IPS-18c (cell line): ENCODE data around the gene ELMO1.
"Not testable (repeated sequence)": the region's sequence is repeated elsewhere in the genome, so short reads cannot be mapped to it uniquely, and the experiment has no call there.

Source experiments
- H3K4me3 ChIP-seq: 2 replicates; pipeline ENCODE4 v1.7.0; 2013; ENCODE audit warnings: low read depth, mild to moderate bottlenecking, low read length, moderate library complexity; ENCODE audit not compliant: insufficient read depth
- H3K9me3 ChIP-seq: one replicate; pipeline ENCODE4 v1.6.1; 2013; ENCODE audit warnings: mild to moderate bottlenecking, low read length, moderate library complexity; ENCODE audit not compliant: control insufficient read depth, insufficient read depth

ELMO1 gene

DNA sequence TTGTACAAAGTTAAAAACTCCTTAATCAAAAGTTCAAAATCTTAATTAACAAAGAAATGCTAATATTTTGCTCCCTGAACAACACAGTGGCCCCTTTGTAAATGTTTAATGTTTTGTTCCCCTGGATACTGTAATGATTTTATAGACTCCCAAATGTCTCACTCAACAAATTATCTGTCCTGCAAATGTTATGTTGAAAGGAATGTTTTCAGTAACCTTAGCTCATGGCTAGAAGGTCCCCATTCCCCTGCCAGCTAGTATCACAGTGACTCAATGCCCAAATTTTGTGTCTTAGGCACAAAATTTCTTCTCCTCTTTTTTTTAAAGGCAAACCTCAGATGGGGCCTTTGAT is 298.9 kb downstream of the ELMO1 start:
- Histone ChIP-seq H3K4me3 (no peak overlapping the region), H3K9me3 (no peaks in the 10 kb centered on the region)

DNA sequence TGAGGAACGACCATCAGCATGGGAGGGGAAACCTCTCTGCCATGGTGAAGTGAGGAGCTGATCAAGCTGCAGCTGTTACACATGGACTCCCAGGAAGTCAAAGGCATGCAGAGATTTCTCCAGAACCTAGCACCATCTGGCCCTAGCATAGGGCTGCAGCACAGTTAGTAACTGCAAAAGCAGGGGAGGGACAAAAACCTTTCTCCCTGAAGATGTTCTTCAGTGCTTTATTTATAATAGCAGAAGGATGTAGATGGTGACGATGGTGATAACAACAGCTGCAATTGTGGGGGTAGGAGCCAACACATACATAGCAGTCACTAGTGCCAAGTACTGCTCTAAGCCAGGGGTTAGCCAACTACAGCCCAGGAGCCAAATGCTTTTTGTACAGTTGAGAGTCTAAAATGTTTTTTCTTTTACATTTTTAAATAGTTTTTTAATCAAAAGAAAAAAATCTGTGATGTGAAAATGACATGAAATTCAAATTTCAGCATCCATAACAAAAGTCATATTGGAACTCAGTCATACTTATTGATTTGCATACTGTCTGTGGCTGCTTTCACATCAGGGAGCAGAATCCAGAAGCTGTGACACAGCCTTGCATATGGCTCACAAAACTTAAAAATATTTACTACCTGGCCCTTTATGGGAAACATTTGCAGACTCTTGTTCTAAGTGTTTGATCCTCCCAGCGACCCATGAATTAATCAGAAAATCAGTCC is 299.5 kb downstream of the ELMO1 start:
- no peaks in the 10 kb centered on the region for H3K9me3 ChIP-seq
- H3K4me3 ChIP-seq, result no peak overlapping the region

DNA sequence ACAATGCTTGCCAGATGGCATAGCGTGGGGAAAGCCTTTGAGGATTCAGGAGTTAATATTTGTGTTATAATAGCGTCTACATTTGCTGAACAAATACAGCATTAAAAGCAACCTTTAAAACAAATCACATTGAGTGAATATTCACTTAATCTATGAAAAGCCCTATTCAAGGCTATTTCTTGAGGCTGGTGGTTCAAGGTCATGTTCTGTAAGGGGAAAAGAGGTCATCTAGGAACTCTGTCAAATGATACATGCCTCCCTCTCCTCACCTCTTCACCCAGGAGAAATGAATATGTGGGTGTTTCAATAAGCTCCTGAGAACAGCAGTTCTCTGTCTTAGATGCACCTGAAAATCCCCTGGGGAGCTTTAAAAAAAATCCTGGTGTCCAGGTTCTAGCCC is 303.0 kb downstream of the ELMO1 start:
- Histone ChIP-seq H3K4me3 (no peak overlapping the region), H3K9me3 (no peaks in the 10 kb centered on the region)

DNA sequence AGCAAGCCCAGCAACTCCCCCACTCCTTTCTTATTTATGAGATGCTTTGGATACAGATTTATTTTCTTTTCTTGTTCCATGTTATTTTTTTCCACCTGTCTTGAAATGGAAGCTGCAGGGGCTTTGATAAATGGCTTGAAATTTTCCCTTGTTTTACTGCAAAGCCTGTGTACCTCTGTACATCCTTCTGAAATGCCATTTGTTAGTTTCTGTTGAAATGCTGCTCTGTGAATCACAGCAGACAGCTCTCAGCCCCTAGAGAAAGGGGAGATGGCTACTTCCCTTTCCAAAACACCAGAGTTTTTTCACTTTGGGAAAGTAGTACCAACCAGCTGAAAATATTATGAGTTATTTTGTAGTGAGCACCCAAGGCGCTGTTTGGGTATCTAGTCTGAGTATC is 304.2 kb downstream of the ELMO1 start:
- H3K4me3 ChIP-seq, result no peak overlapping the region
- peaks cover 2% of the 10 kb centered on the region for H3K9me3 ChIP-seq

DNA sequence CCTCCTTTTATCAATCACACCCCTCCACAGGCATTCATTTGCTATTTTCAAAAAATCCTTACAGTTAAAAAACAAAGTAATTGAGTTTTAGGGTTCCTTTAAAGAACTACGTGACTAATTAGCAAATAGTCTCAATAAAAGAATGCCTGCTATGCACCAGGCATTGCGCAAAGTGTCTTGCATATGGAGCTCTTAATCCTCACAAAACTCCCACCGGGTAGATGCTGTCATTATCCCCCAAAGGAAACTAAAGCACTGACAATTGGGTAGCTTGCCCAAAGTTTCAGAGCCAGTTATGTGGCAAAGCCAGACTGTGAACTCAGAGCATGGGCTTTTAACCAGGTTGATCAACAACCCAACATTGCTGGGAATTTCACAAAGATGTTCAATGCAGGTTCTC is 305.7 kb downstream of the ELMO1 start:
- Histone ChIP-seq H3K4me3 (no peak overlapping the region), H3K9me3 (peaks cover 2% of the 10 kb centered on the region)

DNA sequence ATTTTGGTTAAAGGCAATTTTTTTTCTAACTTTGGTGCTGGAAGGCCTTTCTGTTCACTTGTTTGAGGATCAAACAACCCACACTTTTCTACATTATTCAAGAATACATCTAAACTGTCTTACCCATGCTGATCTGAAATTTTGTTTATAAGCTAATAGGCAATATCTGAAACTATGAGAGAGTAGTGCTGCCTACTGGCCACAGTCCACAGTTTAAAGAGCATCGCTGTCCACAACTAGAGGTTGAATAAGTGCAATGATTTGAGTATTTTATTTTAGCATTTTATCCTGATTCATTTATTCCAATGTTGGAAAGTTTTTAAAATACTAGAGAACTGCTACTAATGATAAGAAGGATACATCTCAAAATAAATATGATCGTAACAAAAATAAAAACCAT is 306.9 kb downstream of the ELMO1 start:
- Histone ChIP-seq H3K9me3 (peaks cover 2% of the 10 kb centered on the region), H3K4me3 (no peak overlapping the region)

DNA sequence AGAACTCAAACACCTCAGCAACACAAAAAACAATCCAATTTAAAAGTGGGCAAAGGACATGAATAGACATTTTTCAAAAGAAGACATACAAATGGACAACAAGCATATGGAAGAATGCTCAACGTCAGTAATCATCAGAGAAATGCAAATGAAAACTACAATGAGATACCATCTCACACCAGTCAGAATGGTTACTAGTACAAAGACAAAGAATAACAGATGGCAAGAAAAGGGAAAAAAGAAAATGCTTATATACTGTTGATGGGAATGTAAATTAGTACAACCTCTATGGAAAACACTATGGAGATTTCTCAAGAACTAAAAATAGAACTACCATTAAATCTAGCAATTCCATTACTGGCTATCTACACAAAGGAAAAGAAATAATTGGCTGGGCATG is 314.8 kb downstream of the ELMO1 start:
- H3K9me3 ChIP-seq, result not testable (repeated sequence)

DNA sequence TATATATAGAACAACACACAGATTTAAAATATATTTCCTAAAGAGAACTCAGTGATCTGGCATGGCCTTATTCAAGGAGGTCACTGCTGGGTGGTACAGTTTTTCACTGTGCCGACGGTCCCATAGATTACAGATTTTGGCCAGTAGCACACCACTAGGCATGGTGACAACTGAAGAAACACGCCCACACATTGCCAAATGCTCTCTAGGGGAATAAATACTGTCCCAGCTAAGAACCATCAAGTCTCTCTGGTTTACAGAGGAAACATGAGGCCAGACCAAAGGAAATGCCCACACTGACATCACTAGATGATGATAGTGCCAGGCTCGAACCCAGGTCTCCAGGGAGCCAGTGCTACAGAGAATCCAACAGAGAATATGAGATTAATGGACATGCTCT is 316.8 kb downstream of the ELMO1 start:
- Histone ChIP-seq H3K9me3 (no peaks in the 10 kb centered on the region), H3K4me3 (no peak overlapping the region)

More for the DNA sequence above, 314.8 kb downstream of the ELMO1 start:
- not testable (repeated sequence) for H3K4me3 ChIP-seq

DNA sequence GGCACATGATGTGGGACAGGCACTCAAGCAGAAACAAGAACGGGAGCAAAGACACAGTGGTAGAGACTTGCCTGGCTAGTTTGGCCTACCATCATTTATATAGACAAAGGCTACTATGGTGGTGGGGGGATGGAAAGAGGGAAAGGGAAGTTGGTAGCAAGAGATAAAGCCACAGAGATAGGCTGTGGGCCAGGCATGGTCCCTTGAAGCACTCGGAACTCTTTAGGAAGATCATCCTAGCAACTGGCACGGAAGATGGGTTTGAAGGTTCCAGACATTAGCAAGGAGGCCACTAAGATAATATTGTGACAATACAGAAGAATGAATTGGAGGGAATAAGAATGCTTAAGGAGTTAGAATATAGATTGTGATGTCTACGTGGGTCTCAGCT is 319.6 kb downstream of the ELMO1 start:
- no peaks in the 10 kb centered on the region for H3K9me3 ChIP-seq

DNA sequence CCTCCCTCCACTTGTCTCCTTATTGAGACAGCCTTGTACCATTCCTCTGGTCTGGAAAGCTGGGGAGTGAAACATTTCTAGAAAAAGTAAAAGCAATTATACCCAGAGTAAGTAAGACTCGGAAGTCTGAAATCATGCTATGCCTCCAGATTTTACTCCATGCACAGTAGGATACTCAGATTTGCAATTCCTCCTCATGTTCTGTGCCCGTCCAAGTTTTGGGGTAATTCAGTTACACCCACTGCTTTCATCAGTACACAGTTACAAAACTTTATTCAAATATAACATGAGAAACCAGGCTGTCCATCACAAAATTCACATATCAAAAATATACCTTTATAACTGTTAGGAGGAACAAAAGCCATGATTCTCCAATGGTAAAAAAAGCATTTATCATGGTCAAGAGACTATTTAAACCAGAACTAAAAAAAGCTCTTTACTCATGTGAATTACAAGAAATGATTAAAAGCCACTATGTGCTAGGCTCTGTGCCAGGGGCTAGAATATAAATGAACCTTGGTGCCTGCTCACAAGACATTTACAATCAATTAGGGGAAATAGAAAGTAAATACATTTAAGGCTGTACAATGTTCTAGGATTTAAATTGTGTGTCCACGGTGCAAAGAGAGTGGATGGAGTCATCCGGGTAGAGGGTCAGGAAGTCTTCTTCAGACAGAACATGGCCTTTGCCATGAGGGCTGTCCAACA is 320.2 kb downstream of the ELMO1 start:
- no peaks in the 10 kb centered on the region for H3K9me3 ChIP-seq
- H3K4me3 ChIP-seq, result no peak overlapping the region

More for the DNA sequence above, 319.6 kb downstream of the ELMO1 start:
- no peak overlapping the region for H3K4me3 ChIP-seq

DNA sequence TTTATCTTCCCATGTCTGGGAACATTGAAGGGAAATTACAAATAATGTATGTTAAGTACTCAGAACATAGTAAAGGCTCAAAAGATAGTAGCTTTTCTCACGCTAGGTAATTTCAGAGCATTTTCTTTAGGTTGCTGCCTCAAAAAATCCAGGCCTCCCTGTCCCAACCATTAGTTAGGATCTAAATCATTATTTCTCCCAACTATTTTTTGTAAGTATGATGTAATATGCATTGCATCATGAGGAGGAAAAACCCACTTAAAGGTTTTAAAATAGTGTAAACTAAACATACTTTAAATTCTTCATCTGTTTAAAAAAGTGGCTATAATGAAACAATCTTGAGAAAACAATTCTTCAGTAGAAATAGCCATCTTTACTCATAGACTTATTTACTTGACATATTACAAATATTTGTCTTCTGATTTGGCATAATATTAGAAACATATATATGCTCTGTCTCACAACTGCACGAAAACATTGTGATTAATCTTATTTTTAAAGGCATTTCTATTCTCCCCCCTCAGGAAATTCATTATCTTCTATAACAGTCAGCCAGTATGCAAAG is 329.3 kb downstream of the ELMO1 start:
- Histone ChIP-seq H3K4me3 (no peak overlapping the region), H3K9me3 (peaks cover 2% of the 10 kb centered on the region)

DNA sequence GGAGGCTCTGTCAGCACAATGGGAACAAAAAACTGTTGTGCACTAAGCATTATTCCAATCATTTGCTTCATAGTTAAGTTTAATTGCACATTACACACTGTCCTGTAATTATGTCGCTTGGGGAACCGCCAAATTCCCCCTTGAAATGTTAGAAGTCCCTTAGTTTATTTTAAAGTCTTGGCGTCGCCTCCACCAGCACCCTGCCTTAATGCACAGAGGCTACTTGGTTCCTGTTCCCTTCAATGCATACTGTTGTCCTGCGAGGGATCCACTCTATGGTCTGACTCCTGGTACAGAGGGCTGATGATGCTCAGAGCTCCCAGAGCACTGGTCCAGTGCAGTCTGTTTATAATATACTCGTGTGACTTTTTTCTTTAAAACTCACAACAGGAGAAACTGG is 330.7 kb downstream of the ELMO1 start:
- Histone ChIP-seq H3K9me3 (peaks cover 2% of the 10 kb centered on the region), H3K4me3 (no peak overlapping the region)

DNA sequence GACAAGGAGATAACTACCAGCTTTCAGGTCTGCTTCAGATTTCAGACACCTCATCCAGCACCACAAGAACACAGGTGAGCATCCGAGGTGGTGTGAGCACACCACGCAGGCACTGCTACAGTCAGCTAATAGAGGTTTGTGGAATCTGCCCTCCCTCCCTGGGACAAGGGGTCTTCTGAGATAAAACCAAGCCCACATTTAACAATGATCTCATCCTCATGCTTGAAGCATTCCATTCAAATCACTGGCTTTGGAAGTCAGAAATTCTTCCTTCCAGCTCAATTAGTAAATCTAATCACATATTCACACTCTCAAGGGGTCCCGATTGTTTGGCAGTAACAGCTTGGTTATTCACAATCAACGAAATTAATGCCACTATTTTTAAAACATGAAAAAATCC is 331.4 kb downstream of the ELMO1 start:
- peaks cover 2% of the 10 kb centered on the region for H3K9me3 ChIP-seq
- no peak overlapping the region for H3K4me3 ChIP-seq

DNA sequence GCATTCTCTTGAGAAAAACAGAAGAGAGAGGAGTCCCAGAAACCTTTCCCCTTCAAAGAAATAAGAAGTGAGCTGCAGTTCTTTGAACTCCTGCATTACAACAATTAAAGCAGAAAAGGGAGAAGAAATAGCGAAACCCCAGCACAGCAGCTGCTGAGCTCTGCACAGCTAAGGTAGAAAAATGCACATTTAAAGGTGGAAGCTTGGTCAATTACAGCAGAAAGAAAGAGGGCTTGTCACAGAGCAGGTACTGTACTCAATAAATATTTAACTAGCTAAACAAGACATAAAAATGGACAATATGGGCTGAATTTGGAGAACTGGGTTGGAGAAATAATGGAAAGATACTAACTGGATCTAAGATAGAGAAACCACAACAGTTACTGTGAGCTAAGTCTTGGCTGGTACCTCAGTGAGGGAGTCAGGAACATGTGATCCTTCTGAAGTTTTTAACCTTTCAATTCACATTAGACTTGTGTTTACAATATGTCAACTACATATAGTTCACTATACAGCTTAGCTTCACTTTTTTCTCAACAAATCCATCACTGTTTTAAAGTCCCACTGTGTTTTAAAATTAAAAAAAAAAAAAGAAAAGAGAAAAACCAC is 332.5 kb downstream of the ELMO1 start:
- Histone ChIP-seq H3K9me3 (peaks cover 2% of the 10 kb centered on the region), H3K4me3 (no peak overlapping the region)

DNA sequence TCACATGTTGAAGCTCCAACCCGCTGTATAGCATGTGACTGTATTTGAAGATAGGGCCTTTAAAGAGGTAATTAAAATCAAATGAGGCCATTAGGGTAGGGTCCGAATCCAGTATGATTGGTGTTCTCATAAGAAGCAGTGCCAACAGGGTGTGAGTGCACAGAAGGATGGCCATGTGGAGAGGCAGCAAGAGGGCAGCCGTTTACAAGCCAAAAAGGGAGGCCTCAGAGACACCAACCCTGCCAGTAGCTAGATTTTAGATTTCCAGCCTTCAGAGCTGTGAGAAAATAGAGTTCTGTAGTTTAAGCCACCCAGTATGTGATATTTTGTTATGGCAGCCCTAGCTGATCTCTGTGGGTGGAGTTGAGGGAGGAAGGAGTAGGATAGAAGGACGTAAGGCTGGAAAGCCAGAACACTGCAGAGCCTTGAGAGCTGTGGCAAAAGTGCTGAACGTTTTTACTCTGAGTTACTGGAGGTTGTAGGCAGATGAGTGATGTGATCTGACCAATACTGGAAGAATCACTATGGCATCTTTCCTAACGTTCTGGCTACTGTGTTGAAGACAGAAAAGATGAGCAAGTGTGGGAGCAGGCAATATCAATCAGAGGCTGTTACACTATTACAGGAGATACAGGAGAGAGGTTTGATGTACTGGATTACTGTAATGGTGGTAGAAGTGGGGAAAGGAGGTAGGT is 334.9 kb downstream of the ELMO1 start:
- Histone ChIP-seq H3K4me3 (no peak overlapping the region), H3K9me3 (peaks cover 2% of the 10 kb centered on the region)

DNA sequence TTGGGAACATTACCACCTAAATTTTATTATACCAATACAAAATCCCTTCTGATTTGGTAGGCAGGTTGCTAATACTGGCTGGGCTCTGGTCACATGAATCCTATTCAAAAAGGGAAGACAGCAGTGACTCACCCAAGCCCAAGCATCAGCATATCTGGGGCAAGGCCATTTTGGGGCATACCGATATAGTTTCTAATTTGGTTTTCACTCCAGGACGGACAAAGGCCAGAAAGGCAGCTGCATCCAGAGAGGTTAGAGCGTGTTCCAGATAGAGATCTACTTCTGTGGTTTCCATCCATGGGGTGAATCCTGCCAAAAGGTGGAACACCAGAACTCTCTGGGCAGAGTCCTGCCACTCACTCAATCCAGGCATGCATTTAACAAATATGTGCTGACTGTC is 335.8 kb downstream of the ELMO1 start:
- peaks cover 2% of the 10 kb centered on the region for H3K9me3 ChIP-seq
- no peak overlapping the region for H3K4me3 ChIP-seq

DNA sequence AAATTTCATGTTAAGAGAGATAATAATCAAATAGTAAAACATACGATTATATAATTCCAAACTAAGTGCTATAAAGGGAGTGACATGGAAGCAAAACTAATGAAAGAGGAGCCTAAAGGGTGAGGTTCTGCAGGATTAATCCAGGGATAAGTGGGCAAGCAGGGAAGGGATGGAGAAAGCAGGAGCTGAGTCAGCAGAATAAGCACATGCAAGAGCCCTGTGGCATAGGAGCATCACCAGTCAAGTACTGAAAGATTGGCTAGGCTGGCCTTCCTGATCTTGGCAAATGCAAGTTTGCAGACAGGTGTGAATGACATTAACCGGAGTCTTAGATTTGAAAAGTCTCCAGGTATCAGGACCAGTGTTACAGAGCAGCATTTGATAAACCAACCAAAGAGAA is 336.4 kb downstream of the ELMO1 start:
- H3K9me3 ChIP-seq, result peaks cover 2% of the 10 kb centered on the region
- no peak overlapping the region for H3K4me3 ChIP-seq

DNA sequence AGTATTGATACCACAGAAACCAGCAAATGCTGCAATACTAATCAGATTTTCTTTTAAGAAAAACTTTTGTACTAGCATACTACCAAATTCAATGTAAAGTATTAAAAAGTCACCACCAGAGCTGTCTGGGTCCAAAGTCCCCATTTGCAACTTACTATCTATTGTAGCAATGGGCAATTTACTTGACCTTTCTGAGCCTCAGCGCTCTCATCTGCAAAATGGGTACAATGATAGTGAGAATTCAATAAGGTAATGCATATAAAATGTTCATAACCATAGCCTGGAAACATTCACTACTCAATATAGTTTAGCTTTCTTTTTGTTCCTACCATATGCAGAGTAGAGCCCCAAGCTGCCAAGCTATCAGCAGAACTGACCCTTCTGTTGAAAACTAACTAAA is 337.2 kb downstream of the ELMO1 start:
- H3K9me3 ChIP-seq, result no peaks in the 10 kb centered on the region
- H3K4me3 ChIP-seq, result no peak overlapping the region
